H9 (cell line): ENCODE data around the gene FRS3. TPM values are rescaled to one million over a fixed set of nuclear protein-coding genes. Genes with fewer than 3 reads are reported as not detected.

Experiments used
- DNase-seq: peaks from one replicate; pipeline ENCODE4 v3.0.0-alpha.2; 2017
- H2AFZ ChIP-seq: one replicate; pipeline ENCODE4 v1.6.1; 2013; ENCODE audit warnings: mild to moderate bottlenecking, low read length, control low read depth, moderate library complexity
- H2AK5ac ChIP-seq: 2 replicates; pipeline ENCODE4 v1.6.1; 2013; ENCODE audit warnings: low read length, control low read depth, mixed read lengths; ENCODE audit not compliant: insufficient read length
- H2BK120ac ChIP-seq: one replicate; pipeline ENCODE4 v1.6.1; 2013; ENCODE audit warnings: low read depth, mild to moderate bottlenecking, low read length, control low read depth, inconsistent platforms; ENCODE audit not compliant: poor library complexity, severe bottlenecking
- H2BK12ac ChIP-seq: 2 replicates; pipeline ENCODE4 v1.6.1; 2013; ENCODE audit warnings: low read length, control low read depth, mixed read lengths, low read depth; ENCODE audit not compliant: insufficient read length
- H2BK15ac ChIP-seq: 2 replicates; pipeline ENCODE4 v1.6.1; 2013; ENCODE audit warnings: low read depth, low read length, control low read depth
- H2BK20ac ChIP-seq: one replicate; pipeline ENCODE4 v1.6.1; 2013; ENCODE audit warnings: low read depth, mild to moderate bottlenecking, low read length, control low read depth, inconsistent platforms; ENCODE audit not compliant: poor library complexity, severe bottlenecking
- H2BK5ac ChIP-seq: 2 replicates; pipeline ENCODE4 v1.6.1; 2013; ENCODE audit warnings: low read length, control low read depth, mixed read lengths; ENCODE audit not compliant: insufficient read length
- H3K14ac ChIP-seq: 2 replicates; pipeline ENCODE4 v1.6.1; 2013; ENCODE audit warnings: low read length, control low read depth; ENCODE audit not compliant: insufficient read depth
- H3K18ac ChIP-seq: 2 replicates; pipeline ENCODE4 v1.6.1; 2013; ENCODE audit warnings: low read depth, mild to moderate bottlenecking, mixed read lengths, low read length, control low read depth; ENCODE audit not compliant: insufficient read length
- H3K23ac ChIP-seq: 2 replicates; pipeline ENCODE4 v1.6.1; 2013; ENCODE audit warnings: low read length, control low read depth, mixed read lengths, low read depth; ENCODE audit not compliant: insufficient read length
- H3K23me2 ChIP-seq: 2 replicates; pipeline ENCODE4 v1.6.1; 2013; ENCODE audit warnings: low read depth, mild to moderate bottlenecking, mixed read lengths, low read length, control low read depth; ENCODE audit not compliant: insufficient read length, poor library complexity, severe bottlenecking
- H3K27ac ChIP-seq: 2 replicates; pipeline ENCODE4 v1.5.1; 2013; ENCODE audit warnings: low read length, control low read depth, mixed read lengths, low read depth; ENCODE audit not compliant: insufficient read length
- H3K27me3 ChIP-seq: 2 replicates; pipeline ENCODE4 v1.6.1; 2013; ENCODE audit warnings: low read length, control low read depth, inconsistent platforms; ENCODE audit not compliant: insufficient read depth
- H3K4ac ChIP-seq: 2 replicates; pipeline ENCODE4 v1.6.1; 2013; ENCODE audit warnings: low read depth, mild to moderate bottlenecking, control low read depth, inconsistent platforms, low read length, moderate library complexity
- H3K4me1 ChIP-seq: 2 replicates; pipeline ENCODE4 v1.6.1; 2013; ENCODE audit warnings: low read length, control low read depth, inconsistent platforms; ENCODE audit not compliant: insufficient read depth
- H3K4me2 ChIP-seq: 2 replicates; pipeline ENCODE4 v1.6.1; 2013; ENCODE audit warnings: low read length, control low read depth, mixed read lengths; ENCODE audit not compliant: insufficient read length, insufficient read depth
- H3K56ac ChIP-seq: 2 replicates; pipeline ENCODE4 v1.6.1; 2013; ENCODE audit warnings: low read depth, mild to moderate bottlenecking, mixed read lengths, low read length, control low read depth; ENCODE audit not compliant: insufficient read length
- H3K79me1 ChIP-seq: 2 replicates; pipeline ENCODE4 v1.6.1; 2013; ENCODE audit warnings: low read depth, mild to moderate bottlenecking, moderate library complexity, low read length, control low read depth, inconsistent platforms; ENCODE audit not compliant: insufficient read depth, poor library complexity, severe bottlenecking
- H3K79me2 ChIP-seq: 2 replicates; pipeline ENCODE4 v1.6.1; 2013; ENCODE audit warnings: low read length, control low read depth, inconsistent platforms; ENCODE audit not compliant: insufficient read depth
- H3K9ac ChIP-seq: 2 replicates; pipeline ENCODE4 v1.6.1; 2013; ENCODE audit warnings: low read length, control low read depth, mixed read lengths; ENCODE audit not compliant: insufficient read length; ENCODE audit errors: extremely low read depth
- H3K9me3 ChIP-seq: one replicate; pipeline ENCODE4 v1.6.1; 2013; ENCODE audit warnings: low read depth, low read length, inconsistent platforms; ENCODE audit not compliant: control insufficient read depth
- H3T11ph ChIP-seq: one replicate; pipeline ENCODE4 v1.6.1; 2013; ENCODE audit warnings: mild to moderate bottlenecking, low read length, control low read depth, inconsistent platforms
- H4K20me1 ChIP-seq: one replicate; pipeline ENCODE4 v1.6.1; 2013; ENCODE audit not compliant: control insufficient read depth, insufficient read length, insufficient read depth
- H4K5ac ChIP-seq: 2 replicates; pipeline ENCODE4 v1.6.1; 2013; ENCODE audit warnings: low read depth, mild to moderate bottlenecking, mixed read lengths, low read length, control low read depth; ENCODE audit not compliant: insufficient read length
- H4K8ac ChIP-seq: replicated peaks from 2 replicates; pipeline ENCODE4 v1.6.1; 2013; ENCODE audit warnings: low read length, control low read depth, mixed read lengths, low read depth; ENCODE audit not compliant: insufficient read length
- H4K91ac ChIP-seq: 2 replicates; pipeline ENCODE4 v1.6.1; 2013; ENCODE audit warnings: low read depth, mild to moderate bottlenecking, moderate library complexity, mixed read lengths, low read length, control low read depth; ENCODE audit not compliant: insufficient read length
- H3K27ac Mint-ChIP-seq, 3 experiments: 2 replicates in 2 of 3; 3 replicates in 1 of 3; pipeline ENCODE4 v1.8.0; 2020 to 2021; ENCODE audit warnings: mixed read lengths in 3 of 3, mild to moderate bottlenecking in 1 of 3, moderate library complexity in 1 of 3
- H3K27me3 Mint-ChIP-seq: 2 replicates; pipeline ENCODE4 v1.8.0; 2021; ENCODE audit warnings: low read depth, mild to moderate bottlenecking, moderate library complexity, mixed read lengths
- H3K36me3 Mint-ChIP-seq, 3 experiments: 2 replicates in 2 of 3; 3 replicates in 1 of 3; pipeline ENCODE4 v1.8.0; 2020 to 2021; ENCODE audit warnings: low read depth in 3 of 3, mixed read lengths in 3 of 3; ENCODE audit not compliant: insufficient read depth in 1 of 3
- H3K4me1 Mint-ChIP-seq, 2 experiments: 2 replicates each; pipeline ENCODE4 v1.8.0; 2020; ENCODE audit warnings: mixed read lengths in 2 of 2
- H3K4me3 Mint-ChIP-seq, 2 experiments: 2 replicates in 1 of 2; 3 replicates in 1 of 2; pipeline ENCODE4 v1.8.0; 2020 to 2021; ENCODE audit warnings: mild to moderate bottlenecking in 2 of 2, mixed read lengths in 2 of 2, moderate library complexity in 1 of 2
- H3K9me3 Mint-ChIP-seq, 2 experiments: 2 replicates in 1 of 2; 3 replicates in 1 of 2; pipeline ENCODE4 v1.8.0; 2020; ENCODE audit warnings: mild to moderate bottlenecking in 2 of 2, mixed read lengths in 2 of 2, moderate library complexity in 1 of 2
- CTCF ChIP-seq: fragments of 200-600 bp; sonication (generic); conservative IDR thresholded peaks from 3 replicates; pipeline ENCODE4 v1.8.0; 2021; ENCODE audit warnings: antibody characterized with exemption, mild to moderate bottlenecking
- WGBS: extraction: QIAGEN DNeasy Blood & Tissue Kit; methylation state at CpG from one replicate; pipeline ENCODE4 v1.1.7; 2013; ENCODE audit warnings: missing lambda C conversion rate, low lambda C conversion rate, mixed read lengths; ENCODE audit not compliant: insufficient read length; ENCODE audit errors: extremely low coverage; 5-methylcytosine and 5-hydroxymethylcytosine counted together
- total RNA-seq: library from RNA; stranded (reverse); gene quantifications from 2 replicates; pipeline ENCODE4 v1.2.1, GENCODE V29; 2021

Gene FRS3
- total RNA-seq, 1 experiment from 2014 or later = 4.8 TPM

GRCh38 chr6:41759905-41760579 lies 19.7 kb downstream of the FRS3 start:
- TF ChIP-seq CTCF = no peak
- Mint-ChIP-seq H3K4me1 (peaks cover 5% of the 10 kb centered on the region in 2 experiments; a peak in 2 of 4 replicates), H3K27me3 (peaks cover 15% of the 10 kb centered on the region), H3K27ac (peak overlapping the region in 1 of 3 experiments; percentile 24; a peak in 1 of 7 replicates), H3K36me3 (no peaks in the 10 kb centered on the region; a peak in 1 of 7 replicates), H3K4me3 (no peak overlapping the region; a peak in 1 of 5 replicates), H3K9me3 (no peaks in the 10 kb centered on the region; a peak in 1 of 5 replicates)
- WGBS = no CpG with 5 or more reads among the region's 2 CpGs
- H3K27me3 ChIP-seq = no peaks in the 10 kb centered on the region
- no peak overlapping the region for H2BK120ac ChIP-seq
- no peak overlapping the region for H2BK12ac ChIP-seq
- DNase-seq = no peak
- H3K56ac ChIP-seq = no peak overlapping the region
- no peak overlapping the region for H3K14ac ChIP-seq
- H3K9ac ChIP-seq = no peak overlapping the region
- no peaks in the 10 kb centered on the region for H3K4me1 ChIP-seq
- H3K9me3 ChIP-seq = no peaks in the 10 kb centered on the region
- H2BK20ac ChIP-seq = no peak overlapping the region
- no peak overlapping the region for H2BK5ac ChIP-seq
- H4K5ac ChIP-seq = no peak overlapping the region
- no peak overlapping the region for H3K23ac ChIP-seq
- H4K20me1 ChIP-seq = no peaks in the 10 kb centered on the region
- no peaks in the 10 kb centered on the region for H3K79me2 ChIP-seq
- H3K4me2 ChIP-seq = no peak overlapping the region
- no peaks in the 10 kb centered on the region for H3K79me1 ChIP-seq
- H4K8ac ChIP-seq = no peak overlapping the region
- no peak overlapping the region for H2AFZ ChIP-seq
- no peak overlapping the region for H3K27ac ChIP-seq
- H4K91ac ChIP-seq = no peak overlapping the region
- no peak overlapping the region for H3T11ph ChIP-seq
- no peak overlapping the region for H2BK15ac ChIP-seq
- no peak overlapping the region for H3K4ac ChIP-seq
- H3K23me2 ChIP-seq = no peaks in the 10 kb centered on the region
- H3K18ac ChIP-seq = no peak overlapping the region
- no peak overlapping the region for H2AK5ac ChIP-seq
